Breast epithelium (tissue), 4 donors: ENCODE measurements around the gene GPR32. TPM values are rescaled to one million over a fixed set of nuclear protein-coding genes. Genes with fewer than 3 reads are reported as not detected.

Experiments used
- DNase-seq, 2 donors: peaks; one replicate each; pipeline ENCODE4 v3.0.0-alpha.2; 2019; ENCODE audit warnings: low spot score in 2 of 2
- H3K27ac ChIP-seq, 2 donors: fragments of 200-600 bp; sonication (generic) in 1 of 2; one replicate each; pipeline ENCODE4 v1.5.1; 2016 to 2019; ENCODE audit warnings: mild to moderate bottlenecking in 1 of 2
- H3K27me3 ChIP-seq, 2 donors: fragments of 200-600 bp; sonication (generic) in 1 of 2; one replicate each; pipeline versions ENCODE4 v1.5.1 to v1.6.0; 2017 to 2019; ENCODE audit warnings: control low read depth in 1 of 2, mild to moderate bottlenecking in 1 of 2
- H3K36me3 ChIP-seq: fragments of 200-600 bp; one replicate; pipeline ENCODE4 v1.5.1; 2019
- H3K4me1 ChIP-seq, 2 donors: fragments of 200-600 bp; sonication (generic); one replicate each; pipeline ENCODE4 v1.5.1; 2016 to 2019; ENCODE audit warnings: control low read depth in 1 of 2
- H3K4me3 ChIP-seq, 3 donors: fragments of 200-600 bp; sonication (generic); 1 replicate in 2 of 3; 2 replicates in 1 of 3; pipeline ENCODE4 v1.5.1; 2016 to 2019; ENCODE audit warnings: mild to moderate bottlenecking in 3 of 3, moderate library complexity in 2 of 3
- H3K9me3 ChIP-seq, 2 donors: fragments of 200-600 bp; sonication (generic) in 1 of 2; one replicate each; pipeline ENCODE4 v1.5.1; 2016 to 2019; ENCODE audit warnings: control low read depth in 1 of 2
- CTCF ChIP-seq, 3 donors: fragments of 450-650 bp; IDR thresholded peaks; one replicate each; pipeline ENCODE4 v1.5.1; 2016 to 2017; ENCODE audit warnings: antibody characterized with exemption in 3 of 3, mild to moderate bottlenecking in 3 of 3, moderate library complexity in 3 of 3
- POLR2A ChIP-seq: fragments of 450-650 bp; IDR thresholded peaks from one replicate; pipeline ENCODE4 v1.6.1; 2016; ENCODE audit warnings: antibody characterized with exemption, mild to moderate bottlenecking, moderate library complexity
- POLR2AphosphoS5 ChIP-seq, 3 donors: sonication (generic); formaldehyde crosslinking; IDR thresholded peaks; one replicate each; pipeline ENCODE4 v1.6.1; 2017; ENCODE audit warnings: antibody characterized with exemption in 3 of 3
- intact Hi-C: fragments of 100-400 bp; cut with DNase I; formaldehyde crosslinking; loops from one replicate; pipeline ENCODE4 v1.15.1; 2023; ENCODE audit warnings: low total_unique reads
- total RNA-seq, 3 donors: library from RNA; depleted of rRNA; stranded (reverse); fragments of >200 nt; gene quantifications; one replicate each; pipeline ENCODE4 v1.1.0, GENCODE V29; 2016

GPR32 gene
- total RNA-seq, 3 donors from 2014 or later, result not detected

GRCh38 chr19:50723735-50724521, 46.3 kb upstream of the GPR32 start:
- TF ChIP-seq CTCF (IDR thresholded peaks at IDR 0.05) (no peak), POLR2A (no peak), POLR2AphosphoS5 (IDR thresholded peaks at IDR 0.05) (no peak)
- Histone ChIP-seq H3K36me3 (no peaks in the 10 kb centered on the region), H3K4me3 (peak overlapping the region; percentile 62 to 85 (median 85)), H3K4me1 (peaks cover 0 to 3% of the 10 kb centered on the region in 2 donors), H3K27me3 (peaks cover 0 to 4% of the 10 kb centered on the region in 2 donors), H3K27ac (peak overlapping the region; percentile 60 to 89), H3K9me3 (no peaks in the 10 kb centered on the region)
- DNase-seq, result peak in 1 of 2 donors; percentile 19
- intact Hi-C loops, result no loop called here

- intact Hi-C loops, result no loop called here
- DNase-seq, result peak; percentile 99
- no peaks in the 10 kb centered on the region for H3K27me3 ChIP-seq
- H3K4me3 ChIP-seq, result peak overlapping the region; percentile 62 to 85 (median 85)
- peak; percentile 55 to 78 (median 74) for TF ChIP-seq POLR2AphosphoS5 (IDR thresholded peaks at IDR 0.05)
- TF ChIP-seq POLR2A, result no peak
- TF ChIP-seq CTCF (IDR thresholded peaks at IDR 0.05), result peak; percentile 75 to 89 (median 75)
- no peaks in the 10 kb centered on the region for H3K9me3 ChIP-seq
- H3K27ac ChIP-seq, result peak overlapping the region; percentile 83 to 89
- H3K36me3 ChIP-seq, result no peaks in the 10 kb centered on the region
- H3K4me1 ChIP-seq, result no peaks in the 10 kb centered on the region
These were observed 45.6 kb upstream of the GPR32 start for GRCh38 chr19:50724522-50725217.

GRCh38 chr19:50725218-50725910, 44.9 kb upstream of the GPR32 start:
- Histone ChIP-seq H3K36me3 (no peaks in the 10 kb centered on the region), H3K4me1 (no peaks in the 10 kb centered on the region), H3K4me3 (peak overlapping the region; percentile 62 to 85 (median 85)), H3K27ac (peak overlapping the region; percentile 83 to 89), H3K9me3 (no peaks in the 10 kb centered on the region), H3K27me3 (no peaks in the 10 kb centered on the region)
- TF ChIP-seq POLR2A, result no peak
- no peak for TF ChIP-seq CTCF (IDR thresholded peaks at IDR 0.05)
- TF ChIP-seq POLR2AphosphoS5 (IDR thresholded peaks at IDR 0.05), result no peak
- intact Hi-C loops, result no loop called here
- no peak for DNase-seq

- DNase-seq, result no peak
- Histone ChIP-seq H3K9me3 (no peaks in the 10 kb centered on the region), H3K4me3 (peak overlapping the region; percentile 62 to 85 (median 85)), H3K36me3 (no peaks in the 10 kb centered on the region), H3K27ac (peak overlapping the region in 1 of 2 donors; percentile 89), H3K27me3 (no peaks in the 10 kb centered on the region), H3K4me1 (no peaks in the 10 kb centered on the region)
- intact Hi-C loops, result no loop called here
- no peak for TF ChIP-seq CTCF (IDR thresholded peaks at IDR 0.05)
- no peak for TF ChIP-seq POLR2A
- TF ChIP-seq POLR2AphosphoS5 (IDR thresholded peaks at IDR 0.05), result no peak
These were observed 44.4 kb upstream of the GPR32 start for GRCh38 chr19:50725911-50726230.
